Fibroblast of skin of right biceps (primary cell): ENCODE measurements around the gene MCM7.
A peak's percentile ranks its signal among the peaks of the same experiment; 100 is the strongest.

Experiments used
- DNase-seq: peaks from one replicate; pipeline ENCODE4 v3.0.0-alpha.2; 2013

Gene MCM7

DNA sequence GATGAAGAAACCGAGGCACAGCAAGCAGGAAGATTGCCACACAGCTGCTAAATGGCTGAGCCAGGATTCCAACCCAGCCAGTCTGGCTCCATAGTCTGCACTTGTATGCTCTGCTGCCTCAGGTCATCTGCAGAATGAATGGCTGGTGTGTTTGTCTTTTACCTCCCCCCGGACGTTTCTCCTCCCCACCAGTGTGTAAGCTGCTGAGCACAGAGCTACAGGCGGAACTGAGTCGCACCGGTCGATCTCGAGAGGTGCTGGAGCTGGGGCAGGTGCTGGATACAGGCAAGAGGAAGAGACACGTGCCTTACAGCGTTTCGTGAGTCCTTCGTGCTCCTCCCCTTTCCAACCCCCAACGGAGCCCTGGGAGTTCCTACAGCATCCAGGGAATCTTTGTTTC, 20.9 kb upstream of the MCM7 start:
- DNase-seq = no peak

DNA sequence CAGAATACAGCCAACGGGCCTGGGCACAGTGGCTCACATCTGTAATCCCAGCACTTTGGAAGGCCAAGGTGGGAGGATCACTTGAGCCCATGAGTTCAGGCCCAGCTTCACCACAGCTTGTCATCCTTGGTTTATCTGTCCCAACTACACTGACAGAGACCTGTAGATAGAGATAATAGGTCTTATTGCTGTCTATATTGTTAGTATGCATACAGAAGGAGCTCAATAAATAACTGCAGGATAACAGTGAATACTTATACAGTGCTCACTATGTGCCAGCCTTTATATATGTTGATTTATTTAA, 19.5 kb upstream of the MCM7 start:
- DNase-seq = no peak

DNA sequence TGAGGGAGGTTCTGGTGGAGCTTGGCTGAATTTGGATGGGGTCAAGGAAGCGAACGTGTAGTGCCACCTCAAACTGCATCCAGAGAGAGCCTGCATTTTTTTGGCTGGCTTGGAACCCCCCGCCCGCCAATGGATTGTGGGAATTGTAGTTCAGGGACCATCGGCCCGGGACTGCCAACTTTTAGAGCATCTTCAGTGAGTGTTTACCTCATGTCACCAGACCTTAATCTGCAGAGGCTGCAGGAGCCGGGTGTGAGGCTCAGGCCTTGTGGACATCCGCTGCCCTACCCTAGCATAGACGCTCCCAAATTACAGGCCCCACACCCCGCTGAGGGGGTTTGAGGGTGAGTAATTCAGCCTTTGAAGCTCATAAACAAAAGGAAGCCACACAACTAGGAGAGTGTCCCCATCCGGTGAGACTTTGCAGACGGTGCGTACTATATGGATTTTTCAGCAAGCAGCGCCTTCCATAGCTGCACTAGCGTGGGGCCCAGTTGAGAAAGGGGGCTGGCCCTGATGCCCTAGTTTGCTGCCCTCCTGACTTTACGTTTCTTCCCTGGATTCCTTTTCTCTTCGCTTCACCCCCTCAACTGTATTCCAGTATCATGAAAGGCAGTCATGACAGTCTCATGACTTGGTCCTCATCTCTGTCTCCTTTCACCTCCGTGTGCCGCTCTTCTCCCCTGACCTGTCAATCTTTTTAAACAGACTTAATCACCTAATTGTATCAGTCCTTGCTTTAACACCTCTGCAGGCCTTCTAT, 19.0 kb upstream of the MCM7 start:
- DNase-seq = peak; percentile 69

DNA sequence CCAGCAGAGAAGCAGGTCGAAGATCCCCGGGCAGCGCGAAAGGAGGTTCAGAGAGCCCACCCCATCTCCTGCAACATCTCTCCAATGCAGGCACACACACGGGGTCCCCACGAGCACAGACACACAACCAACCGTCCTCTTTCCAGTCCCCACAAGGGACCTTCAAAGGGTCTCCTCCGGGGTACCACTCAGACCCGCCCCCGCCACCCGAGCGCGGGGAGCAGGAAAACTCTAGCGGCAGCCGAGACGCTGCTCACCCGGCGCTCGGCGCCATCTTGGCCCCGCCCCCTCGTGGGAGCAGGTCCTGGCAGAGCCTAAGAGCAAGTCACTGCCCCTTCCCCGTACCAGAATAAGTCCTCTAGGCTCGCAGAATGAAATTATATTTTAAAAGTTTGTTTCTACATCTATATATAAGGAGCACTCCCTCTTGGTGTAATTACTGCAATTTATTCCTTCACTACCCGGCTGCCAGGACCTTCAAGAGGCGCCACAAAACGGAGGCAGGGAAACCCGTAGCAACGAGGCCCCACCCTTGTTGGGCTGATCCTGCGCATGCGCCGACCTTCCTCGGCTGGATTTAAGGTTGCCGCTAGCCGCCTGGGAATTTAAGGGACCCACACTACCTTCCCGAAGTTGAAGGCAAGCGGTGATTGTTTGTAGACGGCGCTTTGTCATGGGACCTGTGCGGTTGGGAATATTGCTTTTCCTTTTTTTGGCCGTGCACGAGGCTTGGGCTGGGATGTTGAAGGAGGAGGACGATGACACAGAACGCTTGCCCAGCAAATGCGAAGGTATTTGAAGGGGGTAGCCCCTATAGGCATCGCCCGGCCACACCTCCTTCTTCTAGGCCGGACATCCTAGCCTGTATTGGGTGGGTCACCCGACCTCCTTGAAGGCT, 18.1 kb upstream of the MCM7 start, which contains the start of the genes CNPY4 and TAF6:
Gene CNPY4, plus strand, starts transcription at position 563 of the 898 bp plus-strand sequence. Its CDS starts 111 bp downstream, at position 674.
Gene TAF6, minus strand, starts transcription at position 287 of the 898 bp plus-strand sequence. CDS start 5,149 bp downstream, outside the sequence.
- peak; percentile 95 for DNase-seq

DNA sequence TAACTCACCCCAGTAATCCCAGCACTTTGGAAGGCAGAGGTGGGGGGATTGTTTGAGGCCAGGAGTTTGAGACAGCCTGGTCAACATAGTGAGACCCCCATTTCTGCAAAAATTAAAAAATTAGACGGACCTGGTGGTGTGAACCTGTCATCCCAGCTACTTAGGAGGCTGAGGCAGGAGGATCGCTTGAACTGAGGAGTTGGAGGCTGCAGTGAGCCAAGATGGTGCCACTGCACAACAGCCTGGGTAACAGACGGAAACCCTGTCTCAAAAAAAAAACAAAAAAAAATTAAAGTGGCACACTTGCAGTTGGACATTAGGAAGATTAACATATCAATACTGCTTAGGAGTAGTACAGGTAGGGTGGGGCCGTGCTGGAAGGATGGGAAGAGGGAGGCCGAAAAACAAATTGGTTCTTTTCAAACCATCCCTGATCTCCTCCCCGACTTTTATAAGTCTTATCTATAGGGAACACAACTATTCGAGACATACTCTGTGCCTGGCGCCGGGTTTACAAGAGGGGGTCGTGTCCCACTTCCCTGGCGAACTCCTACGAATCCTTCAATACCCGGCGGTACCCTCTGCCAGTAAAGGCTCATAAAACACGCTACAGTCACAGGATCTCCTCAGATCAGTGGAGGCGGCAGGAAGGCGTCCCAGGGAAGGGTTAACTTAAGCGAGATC, 17.3 kb upstream of the MCM7 start:
- no peak for DNase-seq

DNA sequence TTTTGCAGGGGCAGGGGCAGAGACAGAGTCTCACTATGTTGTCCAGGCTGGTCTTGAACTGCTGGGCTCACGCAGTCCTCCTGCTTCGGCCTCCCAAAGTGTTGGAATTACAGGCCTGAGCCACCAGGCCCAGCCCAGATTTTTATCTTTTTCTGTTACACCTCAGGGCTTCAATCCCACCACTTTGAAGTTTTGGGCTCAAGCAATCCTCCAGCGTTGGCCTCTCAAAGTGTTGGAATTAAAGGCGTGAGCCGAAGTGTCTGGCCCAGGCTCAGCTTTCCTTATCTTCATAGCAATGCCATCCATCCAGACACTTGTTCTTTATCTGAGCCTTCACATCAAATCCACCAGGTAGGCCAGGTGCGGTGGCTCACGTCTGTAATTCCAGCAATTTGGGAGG, 13.8 kb upstream of the MCM7 start:
- DNase-seq = no peak

DNA sequence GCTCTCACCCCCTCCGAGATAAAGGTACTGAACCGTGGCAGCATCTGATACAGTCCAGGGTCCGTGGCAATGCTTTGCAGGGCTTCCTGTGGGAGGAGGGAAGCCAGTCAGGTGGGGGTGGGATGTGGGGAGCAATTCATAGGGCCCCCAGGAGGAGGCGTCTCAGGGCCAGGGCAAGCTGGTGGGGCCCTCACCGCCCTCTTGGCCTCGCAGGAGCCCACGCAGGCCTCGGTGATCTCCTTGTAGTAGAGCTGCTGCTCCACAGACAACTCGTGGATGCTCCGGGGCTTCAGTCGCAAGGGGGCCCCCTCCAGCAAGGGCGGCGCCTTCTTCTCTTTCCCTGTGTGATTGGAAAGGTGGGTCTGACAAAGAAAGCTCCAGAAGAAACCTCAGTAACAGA, 10.7 kb upstream of the MCM7 start:
- no peak for DNase-seq

DNA sequence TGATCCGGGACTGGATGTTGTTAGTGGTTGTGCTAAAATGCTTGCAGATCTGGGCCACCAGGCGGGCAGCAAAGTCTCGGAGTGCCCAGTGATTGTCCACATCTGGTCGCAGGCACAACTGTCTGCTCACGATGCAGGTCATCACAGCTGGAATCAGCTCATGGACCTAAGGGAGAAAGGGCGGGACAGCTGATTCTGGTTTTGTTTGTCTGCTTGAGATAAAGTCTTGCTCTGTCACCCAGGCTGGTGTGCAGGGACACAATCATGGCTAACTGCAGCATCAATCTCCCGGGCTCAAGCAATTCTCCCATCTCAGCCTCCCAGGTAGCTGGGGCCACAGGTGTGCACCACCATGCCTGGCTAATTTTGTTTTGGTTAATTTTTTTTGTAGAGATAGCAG, 10.0 kb upstream of the MCM7 start:
- no peak for DNase-seq

DNA sequence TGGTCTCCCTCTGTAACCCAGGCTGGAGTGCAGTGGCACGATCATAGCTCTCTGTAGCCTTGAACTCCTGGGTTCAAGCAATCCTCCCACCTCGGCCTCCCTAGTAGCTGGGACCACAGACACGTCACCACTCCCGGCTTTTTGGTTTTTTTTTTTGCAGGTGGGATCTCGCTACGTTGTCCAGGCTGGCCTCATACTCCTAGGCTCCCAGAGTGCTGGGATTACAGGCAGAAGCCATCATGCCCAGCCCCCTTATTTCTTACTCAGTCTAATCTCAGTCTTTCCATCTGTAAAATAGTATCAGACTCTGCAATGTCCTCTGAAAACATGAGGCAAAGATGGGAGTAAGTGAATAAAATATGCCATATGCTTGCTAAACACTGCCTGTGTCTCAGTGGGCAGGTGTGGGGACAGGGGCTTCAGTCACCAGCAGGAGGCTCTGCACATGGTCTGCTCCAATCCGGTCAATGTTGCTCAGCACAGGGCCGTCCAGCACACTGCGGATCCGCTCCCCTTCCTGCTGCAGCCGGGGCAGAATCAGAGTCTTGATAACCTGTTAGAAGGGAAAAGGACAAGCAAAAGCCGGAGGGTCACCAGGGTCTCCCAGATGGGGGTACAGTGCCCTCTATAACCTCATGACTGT, 8.4 kb upstream of the MCM7 start:
- no peak for DNase-seq

DNA sequence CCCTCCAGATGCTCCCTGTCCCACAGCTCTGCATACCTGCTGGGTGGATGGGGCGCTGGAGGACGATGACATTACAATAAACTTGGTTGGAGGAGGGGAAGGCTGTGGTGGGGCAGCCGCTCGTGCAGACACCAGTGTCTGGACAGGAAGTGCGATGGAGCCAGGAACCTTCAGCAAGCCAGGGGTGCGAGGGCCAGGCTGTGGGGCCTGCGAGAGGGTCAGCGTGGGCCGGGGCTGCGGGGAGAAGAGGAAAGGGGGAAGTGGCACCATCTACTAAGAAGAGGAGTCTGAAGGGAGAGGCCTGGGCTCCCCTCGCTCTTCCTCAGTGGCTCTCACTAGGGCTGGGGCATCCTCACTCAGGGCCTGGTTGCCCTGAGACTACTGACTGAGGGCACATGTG, 6.7 kb upstream of the MCM7 start:
- no peak for DNase-seq

DNA sequence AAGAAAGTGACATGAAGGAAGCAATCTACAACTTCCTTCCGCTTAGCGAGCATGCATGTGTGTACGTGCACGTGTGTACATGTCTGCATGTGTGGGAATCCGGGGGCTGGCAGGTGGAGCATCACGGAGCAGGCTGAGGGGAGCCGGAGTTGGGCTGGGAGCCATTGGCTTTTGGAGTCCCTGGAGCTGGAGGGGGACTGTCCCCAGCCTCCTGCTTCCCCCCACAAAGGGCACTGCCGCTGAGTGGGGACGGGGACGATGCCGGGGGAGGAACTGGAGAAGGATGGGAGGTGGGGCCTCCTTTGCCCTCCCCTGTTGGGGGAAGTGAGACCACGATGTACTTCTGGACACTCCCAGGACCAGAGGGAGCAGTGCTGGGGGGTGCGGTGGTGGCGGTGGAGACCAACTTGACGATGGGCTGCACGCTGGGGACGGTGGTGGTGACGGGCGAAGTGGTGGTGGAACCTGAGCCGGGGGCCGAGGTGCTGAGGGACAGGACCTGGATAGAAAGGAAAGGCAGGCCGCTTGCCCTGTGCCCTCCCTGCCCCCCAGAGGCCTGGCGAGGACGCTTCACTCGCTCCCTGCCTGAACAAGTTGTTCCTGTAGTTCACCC, 6.0 kb upstream of the MCM7 start:
- no peak for DNase-seq

DNA sequence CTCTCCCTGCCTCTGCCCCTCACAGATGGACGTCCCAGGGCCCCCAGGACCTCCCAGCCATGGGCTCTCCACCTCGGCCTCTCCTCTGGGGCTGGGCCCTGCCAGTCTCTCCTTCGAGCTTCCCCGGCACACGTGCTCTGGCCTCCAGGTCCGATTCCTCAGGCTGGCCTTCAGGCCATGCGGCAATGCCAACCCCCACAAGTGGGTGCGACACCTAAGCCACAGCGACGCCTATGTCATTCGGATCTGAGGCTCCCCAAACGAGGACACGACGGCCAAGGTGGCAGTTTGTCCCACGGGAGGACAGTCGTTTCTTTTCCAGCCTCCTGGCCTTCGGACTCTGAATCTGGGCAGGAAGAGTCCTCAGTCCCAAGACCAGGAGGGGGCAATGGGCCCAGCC, 5.4 kb upstream of the MCM7 start:
- no peak for DNase-seq

DNA sequence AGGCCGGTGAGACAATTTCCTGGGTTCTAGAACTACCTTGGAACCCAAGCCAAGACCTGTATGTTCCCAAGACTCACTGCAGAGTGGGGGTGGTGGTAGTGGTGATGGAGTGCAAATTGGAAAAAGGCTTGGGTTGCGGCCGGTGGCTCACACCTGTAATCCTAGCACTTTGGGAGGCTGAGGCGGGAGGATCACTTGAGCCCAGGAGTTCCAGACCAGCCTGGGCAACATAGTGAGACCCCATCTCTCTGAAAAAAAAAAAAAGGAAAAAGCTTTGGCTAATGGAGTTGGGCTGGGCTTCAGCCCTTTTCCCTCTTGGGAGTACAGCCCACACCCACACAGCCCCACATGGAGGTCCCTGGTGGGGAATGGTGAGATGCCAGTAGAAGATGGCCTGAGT, 4.3 kb upstream of the MCM7 start:
- DNase-seq = no peak

DNA sequence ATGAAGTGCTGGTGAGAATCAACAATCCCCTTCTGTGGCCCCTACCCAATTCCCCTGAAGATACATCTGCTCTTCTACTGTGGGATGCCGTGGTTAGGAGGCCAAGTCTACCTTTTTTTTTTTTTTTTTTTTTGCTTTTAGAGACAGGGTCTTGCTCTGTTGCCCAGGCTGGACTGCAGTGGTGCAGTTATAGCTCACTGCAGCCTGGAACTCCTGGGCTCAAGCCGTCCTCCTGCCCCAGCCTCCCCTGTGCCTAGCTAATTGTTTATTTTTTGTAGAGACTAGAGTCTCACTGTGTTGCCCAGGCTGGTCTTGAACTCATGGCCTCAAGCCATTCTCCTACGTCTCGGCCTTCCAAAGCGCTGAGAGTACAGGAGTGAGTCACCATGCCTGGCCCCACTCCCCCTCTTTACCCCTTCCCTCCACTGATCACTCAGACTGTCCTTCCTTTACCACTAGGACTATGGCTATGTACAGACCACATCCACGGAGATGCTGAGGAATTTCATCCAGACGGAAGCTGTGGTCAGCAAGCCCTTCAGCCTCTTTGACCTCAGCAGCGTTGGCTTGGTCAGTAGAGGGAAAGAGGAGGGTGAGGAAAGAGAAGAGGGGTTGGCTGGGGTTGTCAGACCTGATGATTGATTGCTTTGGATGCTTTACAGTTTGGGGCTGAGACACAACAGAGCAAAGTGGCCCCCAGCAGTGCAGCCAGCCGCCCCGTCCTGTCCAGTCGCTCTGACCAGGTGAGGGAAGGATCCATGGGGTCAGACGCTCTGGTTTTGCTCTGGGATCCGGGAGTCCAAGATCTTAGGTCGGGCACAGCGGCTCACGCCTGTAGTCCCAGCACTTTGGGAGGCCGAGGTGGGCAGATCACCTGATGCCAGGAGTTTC, 2.0 kb upstream of the MCM7 start:
- DNase-seq = peak; percentile 56

DNA sequence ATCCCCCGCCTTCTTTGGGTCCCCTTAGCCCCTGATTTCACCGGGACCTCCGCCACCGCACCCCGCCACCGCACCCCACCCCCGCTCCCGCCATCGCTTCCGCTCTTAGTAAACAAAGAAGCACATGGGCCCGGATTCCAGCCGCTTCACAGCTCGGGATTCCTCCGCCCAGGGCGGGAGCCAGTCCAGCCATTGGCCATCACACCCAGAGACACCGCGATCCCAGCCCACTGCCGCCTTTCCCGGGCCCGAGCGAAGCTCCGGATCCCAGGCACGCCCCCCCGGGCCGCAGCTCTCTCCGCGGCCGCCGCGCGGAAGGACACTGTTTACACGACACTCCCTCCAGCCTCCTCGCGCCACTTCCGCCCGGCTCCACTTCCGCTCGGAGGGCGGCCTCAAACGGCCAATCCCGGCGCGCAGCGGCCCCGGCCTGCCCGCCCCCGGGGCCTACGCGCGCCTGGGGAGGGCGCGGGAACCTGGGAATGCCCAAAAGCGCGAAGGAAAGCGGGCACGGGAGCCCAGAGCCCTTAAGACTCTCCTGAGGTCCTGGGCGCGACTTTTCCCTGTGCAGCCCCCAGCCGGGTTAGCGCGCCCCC, 679 bp downstream of the MCM7 start:
- peak; percentile 99 for DNase-seq

DNA sequence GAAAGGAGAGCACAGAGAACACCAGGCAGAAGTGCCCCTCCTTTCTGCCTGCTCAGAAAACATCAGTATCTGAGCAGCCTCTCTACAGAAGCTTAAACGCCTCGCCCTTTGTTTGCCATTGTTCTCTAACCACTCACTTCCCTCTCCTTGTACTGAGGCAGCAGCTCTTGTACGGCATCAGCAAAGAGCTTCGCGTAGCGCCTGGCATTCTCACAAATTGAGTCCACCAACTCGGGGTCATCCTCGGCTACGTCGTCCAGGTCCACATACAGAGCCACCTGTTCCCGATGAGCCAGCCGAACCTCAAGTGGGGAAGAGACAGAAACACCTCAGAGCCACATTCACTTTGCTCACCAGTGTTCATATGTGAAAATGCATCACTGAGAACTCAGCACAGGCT, 1.7 kb downstream of the MCM7 start:
- DNase-seq = no peak

DNA sequence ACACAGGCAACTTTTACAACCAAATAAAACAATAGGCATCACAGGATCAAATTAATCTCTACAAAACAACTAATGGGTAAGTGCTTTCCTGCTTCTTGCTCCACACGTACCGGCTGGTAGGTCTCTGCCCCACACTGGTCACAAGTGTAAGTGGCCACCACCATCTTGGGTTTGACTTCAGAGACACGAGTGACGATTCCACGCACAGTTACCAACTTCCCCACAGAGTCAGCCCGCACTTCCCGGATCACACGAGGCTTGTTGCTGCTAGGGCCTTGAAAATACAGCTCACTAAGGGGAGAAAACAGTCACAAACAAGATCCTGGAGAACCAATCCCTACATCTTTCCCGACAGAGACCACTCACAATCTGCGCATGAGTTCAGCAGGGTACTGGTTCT, 2.3 kb downstream of the MCM7 start:
- DNase-seq = no peak

DNA sequence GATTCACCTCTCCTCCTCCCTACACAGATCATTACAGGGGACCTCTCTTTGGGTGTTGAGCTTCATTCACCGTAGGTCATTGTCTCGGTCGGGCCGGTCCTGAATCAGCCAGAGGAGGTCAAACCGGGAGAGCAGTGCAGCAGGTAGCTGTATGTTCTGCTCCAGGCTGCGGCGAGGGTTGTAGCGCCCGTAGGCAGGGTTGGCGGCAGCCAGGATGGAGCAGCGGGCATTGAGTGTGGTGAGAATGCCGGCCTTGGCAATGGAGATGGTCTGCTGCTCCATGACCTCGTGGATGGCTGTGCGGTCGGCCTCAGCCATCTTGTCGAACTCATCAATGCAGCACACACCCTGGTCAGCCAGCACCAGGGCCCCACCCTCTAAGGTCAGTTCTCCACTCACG, 5.5 kb downstream of the MCM7 start:
- DNase-seq = no peak

DNA sequence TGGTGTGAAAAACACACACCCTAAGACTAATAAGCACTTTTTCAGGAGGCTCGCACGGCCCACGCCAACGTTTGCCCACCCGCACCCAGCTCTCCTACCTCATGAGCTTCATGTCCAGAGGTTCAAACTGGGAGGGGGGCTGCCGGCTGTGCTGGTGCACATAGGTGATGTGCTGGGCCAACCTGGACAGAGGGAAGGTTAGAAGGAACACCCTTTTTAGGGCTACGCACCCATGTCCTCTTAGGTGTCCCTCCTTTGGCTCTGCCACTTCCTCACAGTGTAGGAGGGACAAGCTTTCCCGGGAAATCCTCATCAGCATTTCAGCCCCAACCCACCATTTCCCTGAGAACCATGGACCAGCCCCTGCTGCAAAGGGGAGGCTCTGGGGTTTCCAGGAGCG, 5.9 kb downstream of the MCM7 start:
- DNase-seq = no peak

DNA sequence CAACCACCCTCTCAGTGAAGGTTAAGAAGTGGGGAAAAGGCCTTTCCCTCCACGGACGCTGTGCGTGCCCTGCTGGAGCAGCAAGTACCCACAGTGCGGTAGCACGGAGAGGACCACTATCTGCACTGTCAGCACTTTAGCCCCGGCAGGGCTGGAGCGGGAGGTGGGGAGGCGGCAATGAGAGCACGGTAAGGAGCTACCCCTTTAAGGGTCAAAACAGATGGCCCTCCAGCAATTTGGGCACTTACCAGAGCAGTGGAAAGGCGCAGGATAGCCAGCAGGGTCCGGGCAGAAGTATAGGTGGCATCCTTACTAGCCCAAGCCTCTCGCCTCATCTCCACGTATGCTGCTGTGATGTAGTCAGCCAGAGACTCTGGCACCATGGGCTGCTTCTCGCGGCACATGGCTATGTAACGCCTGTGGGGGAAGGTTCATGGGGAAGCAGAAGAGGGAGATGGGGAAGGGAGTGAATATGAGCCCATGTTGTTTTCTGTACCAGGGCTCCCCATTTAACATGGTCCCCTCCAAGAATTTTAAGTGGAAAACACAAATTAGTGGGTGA, 7.2 kb downstream of the MCM7 start:
- no peak for DNase-seq

DNA sequence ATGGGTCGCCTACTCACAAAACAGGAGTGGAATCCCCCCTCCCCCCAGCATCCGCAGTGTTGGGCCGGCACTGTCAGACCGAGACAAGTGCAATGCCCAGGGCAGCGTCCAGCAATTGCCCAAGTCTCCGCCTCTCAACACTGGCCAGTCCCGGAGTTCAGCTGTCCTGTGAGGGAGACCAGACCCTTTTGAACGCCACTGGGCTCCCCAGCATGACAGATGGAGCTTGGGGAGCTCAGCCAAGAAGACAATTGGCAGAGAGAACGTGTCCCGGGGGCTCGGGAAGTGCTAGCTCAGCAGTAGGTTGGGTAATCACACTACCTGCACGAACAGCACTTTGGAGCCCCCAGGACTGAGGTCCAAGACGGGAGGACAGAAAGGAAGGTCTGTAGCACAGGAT, 7.7 kb downstream of the MCM7 start:
- no peak for DNase-seq
